PC-3 (cell line): ENCODE data around the gene FOXL1.

Source experiments
- EZH2 ChIP-seq: fragments of 300-600 bp; sonication (generic); IDR thresholded peaks from one replicate; pipeline ENCODE4 v1.6.1; 2017; ENCODE audit warnings: antibody characterized with exemption, mild to moderate bottlenecking, low read length; ENCODE audit not compliant: unreplicated experiment
- TF ChIP-seq, protein P1 (sequence below): fragments of 300-600 bp; sonication (generic); conservative IDR thresholded peaks from 2 replicates; pipeline ENCODE4 v1.5.1; 2017; ENCODE audit warnings: antibody characterized with exemption, low read depth, mild to moderate bottlenecking, low read length

DNA sequence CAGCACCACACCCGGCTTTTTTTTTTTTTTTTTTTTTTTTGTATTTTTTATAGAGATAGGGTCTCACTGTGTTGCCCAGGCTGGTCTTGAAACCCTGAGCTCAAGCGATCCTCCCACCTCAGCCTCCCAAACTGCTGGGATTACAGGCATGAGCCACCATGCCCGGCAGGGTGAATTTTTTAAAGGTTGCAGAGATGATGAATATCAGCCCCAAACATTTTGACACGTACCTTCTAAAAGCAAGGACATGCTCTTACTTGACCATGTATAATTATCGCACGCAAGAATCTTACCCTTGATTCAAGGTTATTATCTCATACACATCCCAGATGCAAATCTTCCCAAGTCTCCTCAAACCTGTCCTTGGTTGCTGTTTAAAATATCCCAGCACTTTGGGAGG is 16.0 kb upstream of the FOXL1 start:
- no peak for TF ChIP-seq EZH2
- TF ChIP-seq, protein P1, sequence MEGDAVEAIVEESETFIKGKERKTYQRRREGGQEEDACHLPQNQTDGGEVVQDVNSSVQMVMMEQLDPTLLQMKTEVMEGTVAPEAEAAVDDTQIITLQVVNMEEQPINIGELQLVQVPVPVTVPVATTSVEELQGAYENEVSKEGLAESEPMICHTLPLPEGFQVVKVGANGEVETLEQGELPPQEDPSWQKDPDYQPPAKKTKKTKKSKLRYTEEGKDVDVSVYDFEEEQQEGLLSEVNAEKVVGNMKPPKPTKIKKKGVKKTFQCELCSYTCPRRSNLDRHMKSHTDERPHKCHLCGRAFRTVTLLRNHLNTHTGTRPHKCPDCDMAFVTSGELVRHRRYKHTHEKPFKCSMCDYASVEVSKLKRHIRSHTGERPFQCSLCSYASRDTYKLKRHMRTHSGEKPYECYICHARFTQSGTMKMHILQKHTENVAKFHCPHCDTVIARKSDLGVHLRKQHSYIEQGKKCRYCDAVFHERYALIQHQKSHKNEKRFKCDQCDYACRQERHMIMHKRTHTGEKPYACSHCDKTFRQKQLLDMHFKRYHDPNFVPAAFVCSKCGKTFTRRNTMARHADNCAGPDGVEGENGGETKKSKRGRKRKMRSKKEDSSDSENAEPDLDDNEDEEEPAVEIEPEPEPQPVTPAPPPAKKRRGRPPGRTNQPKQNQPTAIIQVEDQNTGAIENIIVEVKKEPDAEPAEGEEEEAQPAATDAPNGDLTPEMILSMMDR: no peak
